Measurements from ENCODE around the gene UNC13B. TPM values are rescaled to one million over a fixed set of nuclear protein-coding genes. Genes with fewer than 3 reads are reported as not detected.

Gene UNC13B
- total RNA-seq, 1 donor from 2014 or later: 20.4 TPM

DNA sequence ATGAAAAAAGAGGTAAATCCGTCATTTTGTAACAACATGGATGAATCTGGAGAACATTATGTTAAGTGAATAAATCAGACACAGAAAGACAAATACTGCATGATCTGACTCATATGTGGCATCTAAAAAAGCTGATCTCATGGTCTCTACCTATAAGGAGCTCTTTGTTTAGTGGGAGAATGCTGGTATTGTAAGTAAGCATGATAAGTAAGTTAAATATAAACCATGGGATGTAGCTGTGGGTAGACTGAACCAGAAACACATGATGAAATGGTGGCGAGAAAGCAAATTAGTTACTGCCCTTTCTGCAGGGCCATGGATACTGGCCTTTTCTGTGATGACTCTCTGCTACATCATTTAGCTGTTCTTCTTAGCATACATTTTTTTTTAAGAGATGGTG is 261.7 kb downstream of the UNC13B start:
- DNase-seq (ENCODE audit: low read depth in 2 of 2): no peak

DNA sequence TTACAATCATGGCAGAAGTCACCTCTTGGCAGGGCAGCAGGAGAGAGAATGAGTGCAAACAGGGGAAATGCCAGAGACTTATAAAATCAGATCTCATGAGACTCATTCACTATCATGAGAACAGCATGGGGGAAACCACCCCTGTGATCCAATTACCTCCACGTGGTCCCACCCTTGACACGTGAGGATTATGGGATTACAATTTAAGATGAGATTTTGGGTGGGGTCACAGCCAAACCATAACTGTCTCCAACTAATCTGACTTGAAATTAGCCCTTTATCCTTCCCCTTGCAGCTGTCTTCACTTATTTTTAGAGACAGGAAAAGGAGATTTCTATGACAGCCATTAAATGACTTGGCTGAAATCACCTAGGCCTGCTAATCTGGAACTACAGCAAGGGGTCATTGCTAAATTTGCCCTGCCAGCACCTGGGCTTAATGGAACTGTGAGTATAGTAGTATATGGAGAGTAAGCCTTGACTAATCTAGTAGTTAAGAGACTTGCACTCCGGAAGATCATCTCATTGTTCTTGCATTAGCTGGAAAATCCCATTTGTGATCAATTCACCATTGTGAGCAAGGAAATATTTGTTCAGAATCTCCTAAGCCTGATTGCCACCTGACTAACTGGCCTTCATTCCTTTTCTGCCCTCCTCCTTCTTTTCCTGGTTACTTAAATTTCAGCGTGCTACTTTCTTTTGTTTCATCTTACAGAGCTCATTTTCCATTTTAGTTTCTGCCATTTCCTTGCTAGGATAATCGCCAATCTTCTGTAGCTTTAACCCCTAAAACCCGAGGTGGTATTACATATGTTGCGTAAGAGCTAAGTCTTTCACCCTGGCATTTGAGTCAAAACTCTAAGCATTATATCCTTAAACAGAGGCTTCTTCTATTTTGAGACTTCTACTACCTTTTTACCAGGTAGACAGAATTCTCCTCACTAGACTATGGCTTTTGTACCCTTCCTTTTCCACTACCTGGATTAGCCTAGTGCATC is 262.8 kb downstream of the UNC13B start:
- DNase-seq (ENCODE audit: low read depth in 2 of 2): no peak

DNA sequence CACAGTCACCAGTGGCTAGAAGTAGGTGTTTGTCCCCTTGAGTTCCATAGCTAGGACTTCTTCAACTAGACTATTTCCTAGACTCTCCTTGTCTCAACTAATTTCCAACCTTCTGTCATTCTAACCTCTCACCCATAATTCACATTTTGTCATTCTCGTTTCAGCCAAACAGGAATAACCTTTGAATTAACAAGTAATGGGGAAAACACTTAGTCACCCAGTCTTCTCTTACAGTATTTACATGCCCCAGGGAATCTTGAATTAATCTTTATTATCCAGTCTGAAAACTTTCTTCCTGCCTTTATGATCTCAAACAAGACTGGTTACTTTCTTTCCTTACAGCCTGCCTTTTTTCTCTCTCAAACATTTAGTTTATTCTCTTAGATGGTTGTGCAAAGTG is 264.8 kb downstream of the UNC13B start:
- no peak for DNase-seq (ENCODE audit: low read depth in 2 of 2)

DNA sequence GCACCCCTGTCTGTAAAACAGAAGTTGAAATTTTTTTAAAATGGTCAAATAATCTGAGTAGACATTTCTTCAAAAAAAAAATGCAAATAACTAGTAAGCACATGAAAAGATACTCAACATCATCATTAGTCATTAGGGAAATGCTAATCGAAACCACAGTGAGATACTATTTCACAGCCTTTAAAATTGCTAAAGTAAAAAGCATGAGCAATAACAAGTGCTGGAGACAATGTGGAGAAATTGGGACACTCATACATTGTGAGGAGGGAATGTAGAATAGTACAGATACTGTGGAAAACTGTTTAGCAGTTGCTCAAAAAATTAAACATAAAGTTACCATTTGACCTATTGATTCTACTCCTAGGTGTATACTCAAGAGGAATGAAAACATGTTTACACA is 269.7 kb downstream of the UNC13B start:
- DNase-seq (ENCODE audit: low read depth in 2 of 2): no peak

DNA sequence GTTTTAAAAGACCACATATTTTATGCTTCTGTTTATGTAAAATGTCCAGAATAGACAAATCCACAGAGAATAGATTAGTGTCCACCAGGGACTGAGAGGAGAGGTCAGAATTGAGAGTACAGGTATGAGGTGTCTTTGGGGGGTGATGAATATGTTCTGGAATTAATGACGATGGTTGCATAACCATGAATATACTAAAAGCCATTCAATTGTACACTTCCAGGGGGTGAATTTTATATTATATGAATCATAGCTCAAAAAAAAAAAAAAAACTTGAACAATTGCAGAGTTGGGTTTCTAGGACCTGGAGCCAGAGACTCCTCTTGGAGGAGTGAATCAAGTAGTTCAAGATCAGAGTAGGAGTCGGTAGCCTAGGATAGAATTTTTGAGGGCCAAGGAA is 270.3 kb downstream of the UNC13B start:
- DNase-seq (ENCODE audit: low read depth in 2 of 2): no peak

DNA sequence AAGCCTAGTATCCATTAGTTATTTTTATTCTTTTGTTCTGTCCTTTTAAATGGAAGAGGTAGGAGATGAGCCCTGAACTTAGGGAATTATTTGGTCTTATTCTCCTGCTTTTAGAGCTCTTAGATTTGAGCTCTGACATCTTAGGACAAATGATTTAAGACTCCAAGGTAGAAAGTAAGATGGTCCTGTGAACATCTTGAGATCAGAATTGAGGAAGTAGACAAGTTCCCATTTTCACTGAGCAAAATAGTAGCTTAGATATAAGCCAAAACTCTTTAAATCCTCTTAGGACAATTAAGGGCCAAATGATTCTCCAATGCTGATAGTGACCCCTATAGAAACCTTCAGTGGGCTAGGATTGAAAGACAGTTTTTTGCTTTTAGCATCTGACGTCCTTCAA is 275.1 kb downstream of the UNC13B start:
- no peak for DNase-seq (ENCODE audit: low read depth in 2 of 2)

DNA sequence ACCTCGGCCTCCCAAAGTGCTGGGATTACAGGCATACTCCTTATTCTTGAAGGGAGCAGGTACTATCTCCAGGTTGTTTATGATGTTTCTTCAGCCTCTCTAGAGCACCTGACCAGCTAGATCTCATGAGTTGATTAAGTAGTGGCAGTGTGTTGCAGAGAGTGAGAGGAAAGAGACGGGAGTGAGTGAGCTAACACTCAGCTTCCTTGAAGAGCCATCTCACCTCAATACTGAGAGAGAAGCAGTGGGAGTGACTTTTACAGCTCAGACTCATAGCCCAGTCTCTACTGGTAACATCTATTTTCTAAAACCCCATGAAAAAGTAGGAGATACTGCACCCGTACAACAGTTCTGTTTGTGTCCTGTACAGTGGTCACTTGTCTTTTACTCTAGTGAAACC is 284.2 kb downstream of the UNC13B start:
- DNase-seq (ENCODE audit: low read depth in 2 of 2): no peak

DNA sequence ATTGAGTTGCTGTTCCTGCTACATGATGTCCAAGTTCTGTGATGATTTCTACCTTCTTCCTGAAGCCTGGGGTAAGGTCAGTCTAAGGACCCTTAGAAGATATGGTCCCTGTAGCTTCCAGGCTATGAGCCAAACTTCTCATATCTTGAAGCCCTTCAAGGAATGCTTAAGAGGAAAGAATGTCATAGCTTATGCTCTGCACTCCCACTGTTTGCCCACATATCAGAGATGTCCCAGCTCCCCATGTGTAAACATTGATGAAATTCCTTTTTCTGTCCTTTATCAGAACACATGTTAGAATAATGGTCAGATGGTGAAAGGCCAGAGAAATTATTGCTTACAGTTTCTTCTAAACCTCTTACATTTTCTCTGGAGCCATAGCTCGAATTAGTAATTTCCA is 286.7 kb downstream of the UNC13B start:
- no peak for DNase-seq (ENCODE audit: low read depth in 2 of 2)

DNA sequence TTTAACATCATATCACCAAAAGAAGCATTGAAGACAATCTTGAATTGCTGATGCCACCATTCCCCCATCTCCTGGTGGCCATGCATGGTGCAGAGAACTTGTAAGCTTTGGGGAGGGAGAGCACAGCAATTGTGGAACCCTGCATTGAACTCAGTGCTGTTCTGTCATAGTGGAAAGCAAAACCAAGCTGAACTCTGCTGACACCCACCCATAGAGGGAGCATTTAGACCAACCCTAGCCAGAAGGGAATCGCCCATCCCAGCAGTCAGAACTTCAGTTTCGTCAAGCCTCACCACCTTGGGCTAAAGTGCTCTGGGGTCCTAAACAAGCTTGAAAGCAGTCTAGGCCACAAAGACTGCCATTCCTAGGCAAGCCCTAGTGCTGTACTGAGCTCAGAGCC is 290.7 kb downstream of the UNC13B start:
- peak in 1 of 2 donors; percentile 14 for DNase-seq (ENCODE audit: low read depth in 2 of 2)

DNA sequence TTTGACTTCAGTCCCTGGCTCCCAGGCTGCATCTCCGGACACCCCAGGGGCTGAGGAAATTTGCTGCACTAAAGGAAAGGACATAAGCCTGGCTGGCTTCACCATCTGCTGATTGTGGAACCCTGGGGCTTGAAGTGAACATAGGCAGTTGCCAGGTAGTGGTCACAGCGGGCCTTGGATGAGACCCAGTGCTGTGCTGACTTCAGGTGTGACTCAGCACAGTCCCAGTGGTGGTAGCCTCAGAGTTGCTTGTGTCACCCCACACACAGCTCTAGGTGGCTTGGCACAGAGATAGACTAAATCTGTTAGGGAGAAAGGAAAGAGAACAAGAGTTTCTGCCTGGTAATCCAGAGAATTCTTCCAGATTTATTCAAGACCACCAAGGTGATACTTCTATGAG is 292.0 kb downstream of the UNC13B start:
- no peak for DNase-seq (ENCODE audit: low read depth in 2 of 2)

Other genes starting within 250 kb of the UNC13B start
- not detected in 2 replicates for gene PHF24, start 203.7 kb upstream of the UNC13B start, total RNA-seq
- 2.4 and 3.1 TPM in 2 replicates for gene DNAJB5, start 172.3 kb upstream of the UNC13B start, total RNA-seq
- 443 and 473 TPM in 2 replicates for gene VCP, start 89.4 kb upstream of the UNC13B start, total RNA-seq
- 9.7 and 13.3 TPM in 2 replicates for gene FANCG, start 82.1 kb upstream of the UNC13B start, total RNA-seq
- 7.2 and 8.7 TPM in 2 replicates for gene PIGO, start 65.4 kb upstream of the UNC13B start, total RNA-seq
- gene STOML2, start 58.9 kb upstream of the UNC13B start, total RNA-seq: 153 and 167 TPM in 2 replicates
- gene ATOSB, start 46.1 kb upstream of the UNC13B start, total RNA-seq: 5.6 and 7.4 TPM in 2 replicates